Neural cell (in vitro differentiated cells): ENCODE measurements around the gene NCOR1.

Experiments
- EZH2 ChIP-seq: fragments of 200-600, 300-800 bp; shearing (Covaris generic), sonication (generic); IDR thresholded peaks from 2 replicates; pipeline ENCODE4 v1.6.1; 2014; ENCODE audit warnings: antibody characterized with exemption, low read length, borderline replicate concordance, mild to moderate bottlenecking; ENCODE audit not compliant: insufficient read depth, poor library complexity, severe bottlenecking
- MXI1 ChIP-seq: fragments of 450-650 bp; conservative IDR thresholded peaks from 2 replicates; pipeline ENCODE4 v1.6.1; 2014; ENCODE audit warnings: antibody characterized with exemption, mild to moderate bottlenecking; ENCODE audit not compliant: poor library complexity, severe bottlenecking
- POLR2AphosphoS5 ChIP-seq: IDR thresholded peaks from 2 replicates; pipeline ENCODE4 v1.6.1; 2012
- TAF1 ChIP-seq: IDR thresholded peaks from 2 replicates; pipeline ENCODE4 v1.6.1; 2012; ENCODE audit warnings: low read depth
- TF ChIP-seq, protein P1 (sequence below): fragments of 450-650 bp; IDR thresholded peaks from 2 replicates; pipeline ENCODE4 v1.5.1; 2014; ENCODE audit warnings: antibody characterized with exemption, mild to moderate bottlenecking, moderate library complexity; ENCODE audit not compliant: poor library complexity, severe bottlenecking

- TF ChIP-seq TAF1 (no peak), POLR2AphosphoS5 (no peak), EZH2 (no peak), MXI1 (no peak)
- TF ChIP-seq, protein P1, sequence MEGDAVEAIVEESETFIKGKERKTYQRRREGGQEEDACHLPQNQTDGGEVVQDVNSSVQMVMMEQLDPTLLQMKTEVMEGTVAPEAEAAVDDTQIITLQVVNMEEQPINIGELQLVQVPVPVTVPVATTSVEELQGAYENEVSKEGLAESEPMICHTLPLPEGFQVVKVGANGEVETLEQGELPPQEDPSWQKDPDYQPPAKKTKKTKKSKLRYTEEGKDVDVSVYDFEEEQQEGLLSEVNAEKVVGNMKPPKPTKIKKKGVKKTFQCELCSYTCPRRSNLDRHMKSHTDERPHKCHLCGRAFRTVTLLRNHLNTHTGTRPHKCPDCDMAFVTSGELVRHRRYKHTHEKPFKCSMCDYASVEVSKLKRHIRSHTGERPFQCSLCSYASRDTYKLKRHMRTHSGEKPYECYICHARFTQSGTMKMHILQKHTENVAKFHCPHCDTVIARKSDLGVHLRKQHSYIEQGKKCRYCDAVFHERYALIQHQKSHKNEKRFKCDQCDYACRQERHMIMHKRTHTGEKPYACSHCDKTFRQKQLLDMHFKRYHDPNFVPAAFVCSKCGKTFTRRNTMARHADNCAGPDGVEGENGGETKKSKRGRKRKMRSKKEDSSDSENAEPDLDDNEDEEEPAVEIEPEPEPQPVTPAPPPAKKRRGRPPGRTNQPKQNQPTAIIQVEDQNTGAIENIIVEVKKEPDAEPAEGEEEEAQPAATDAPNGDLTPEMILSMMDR = no peak
Observed at GRCh38 chr17:16036261-16036660, 179.1 kb downstream of the NCOR1 start.
